Measurements from ENCODE around the gene RABL6.
"Not testable (repeated sequence)": the region's sequence is repeated elsewhere in the genome, so short reads cannot be mapped to it uniquely, and the experiment has no call there.

RABL6 gene

DNA sequence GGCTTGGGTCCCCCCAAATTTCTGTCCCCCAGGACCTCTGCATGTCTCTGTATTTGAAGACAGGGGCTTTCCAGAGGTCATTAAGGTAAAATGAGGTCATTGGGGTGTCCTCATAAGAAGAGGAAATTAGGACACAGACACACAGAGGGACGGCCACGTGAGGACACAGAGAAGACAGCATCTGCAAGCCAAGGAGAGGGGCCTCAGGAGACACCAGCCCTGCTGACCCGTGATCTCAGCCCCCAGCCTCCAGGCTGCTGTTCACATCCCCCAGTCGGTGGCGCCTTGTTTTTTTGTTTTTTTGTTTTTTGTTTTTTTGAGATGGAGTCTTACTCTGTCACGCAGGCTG is 12.8 kb upstream of the RABL6 start:
- in situ Hi-C loops (cut with HindIII; ENCODE audit: low pct_unique_long_range_greater_than_20kb, low sequenced_read_pairs) = no loop called here
- no peak for TF ChIP-seq JUND (IDR thresholded peaks at IDR 0.05; ENCODE audit: low read depth)
- DNase-seq (ENCODE audit: low read depth in 1 of 2, low spot score in 1 of 2) = no peak

DNA sequence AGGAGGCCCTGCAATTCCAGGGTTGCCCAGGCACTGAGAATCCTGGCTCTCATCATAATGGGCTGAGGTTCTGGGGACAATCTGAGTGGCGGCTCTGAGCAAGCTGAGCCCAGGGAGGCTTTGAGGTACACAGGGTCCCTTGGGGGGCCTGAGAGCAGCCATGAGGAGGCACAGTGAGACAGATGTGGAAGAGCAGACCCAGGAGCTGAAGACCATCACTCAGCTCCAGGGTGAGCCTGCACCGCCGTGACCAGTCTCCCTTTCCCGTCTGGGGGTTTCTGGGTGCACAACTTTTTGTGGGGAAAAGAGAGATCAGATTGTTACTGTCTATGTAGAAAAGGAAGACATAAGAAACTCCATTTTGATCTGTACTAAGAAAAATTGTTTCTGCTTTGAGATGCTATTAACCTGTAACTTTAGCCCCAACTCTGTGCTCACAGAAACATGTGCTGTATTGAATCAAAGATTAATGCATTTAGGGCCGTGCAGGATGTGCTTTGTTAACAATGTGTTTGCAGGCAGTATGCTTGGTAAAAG is 11.4 kb upstream of the RABL6 start, which contains the start of gene CCDC183:
Gene CCDC183 (plus strand): TSS at position 101 of the 537 bp plus-strand sequence. CDS start 60 bp downstream, at position 161.
- TF ChIP-seq JUND (IDR thresholded peaks at IDR 0.05; ENCODE audit: low read depth) = no peak
- in situ Hi-C loops (cut with HindIII; ENCODE audit: low pct_unique_long_range_greater_than_20kb, low sequenced_read_pairs) = no loop called here
- DNase-seq (ENCODE audit: low read depth in 1 of 2, low spot score in 1 of 2) = no peak

DNA sequence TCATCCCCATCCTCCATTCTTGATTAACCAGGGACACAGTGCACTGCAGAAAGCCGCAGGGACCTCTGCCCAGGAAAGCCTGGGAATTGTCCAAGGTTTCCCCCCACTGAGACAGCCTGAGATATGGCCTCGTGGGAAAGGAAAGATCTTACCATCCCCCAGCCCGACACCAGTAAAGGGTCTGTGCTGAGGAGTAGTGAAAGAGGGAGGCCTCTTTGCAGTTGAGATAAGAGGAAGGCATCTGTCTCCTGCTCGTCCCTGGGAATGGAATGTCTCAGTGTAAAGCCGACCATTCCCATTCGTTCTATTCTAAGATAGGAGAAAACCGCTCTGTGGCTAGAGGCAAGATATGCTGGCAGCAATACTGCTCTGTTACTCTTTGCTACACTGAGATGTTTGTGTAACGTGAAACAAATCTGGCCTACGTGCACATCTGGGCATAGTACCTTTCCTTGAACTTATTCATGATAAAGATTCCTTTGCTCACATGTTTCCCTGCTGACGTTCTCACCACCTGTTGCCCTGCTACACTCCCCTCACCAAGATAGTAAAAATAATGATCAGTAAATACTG is 10.9 kb upstream of the RABL6 start:
- DNase-seq (ENCODE audit: low read depth in 1 of 2, low spot score in 1 of 2); in situ Hi-C loops (cut with HindIII; ENCODE audit: low pct_unique_long_range_greater_than_20kb, low sequenced_read_pairs): not testable (repeated sequence)

DNA sequence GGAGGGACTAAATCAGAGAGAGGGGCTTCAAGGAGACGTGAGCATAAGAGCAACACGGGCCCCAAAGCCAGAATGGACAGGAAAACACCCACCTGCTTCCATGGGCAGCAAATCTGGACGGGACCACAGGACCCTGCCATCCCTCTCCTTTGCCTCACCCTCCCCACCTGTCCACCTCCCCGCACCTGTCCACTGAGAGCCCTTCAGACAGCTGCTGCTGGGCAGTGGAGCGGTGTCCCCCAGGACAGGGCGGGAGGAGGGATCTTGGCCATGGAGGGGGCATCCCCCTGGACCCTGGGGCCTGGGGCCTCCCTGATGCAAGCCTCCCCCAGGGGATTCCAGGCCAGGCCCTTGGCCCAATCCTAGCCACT is 9.1 kb upstream of the RABL6 start:
- TF ChIP-seq JUND (IDR thresholded peaks at IDR 0.05; ENCODE audit: low read depth) = no peak
- in situ Hi-C loops (cut with HindIII; ENCODE audit: low pct_unique_long_range_greater_than_20kb, low sequenced_read_pairs) = no loop called here
- no peak for DNase-seq (ENCODE audit: low read depth in 1 of 2, low spot score in 1 of 2)

DNA sequence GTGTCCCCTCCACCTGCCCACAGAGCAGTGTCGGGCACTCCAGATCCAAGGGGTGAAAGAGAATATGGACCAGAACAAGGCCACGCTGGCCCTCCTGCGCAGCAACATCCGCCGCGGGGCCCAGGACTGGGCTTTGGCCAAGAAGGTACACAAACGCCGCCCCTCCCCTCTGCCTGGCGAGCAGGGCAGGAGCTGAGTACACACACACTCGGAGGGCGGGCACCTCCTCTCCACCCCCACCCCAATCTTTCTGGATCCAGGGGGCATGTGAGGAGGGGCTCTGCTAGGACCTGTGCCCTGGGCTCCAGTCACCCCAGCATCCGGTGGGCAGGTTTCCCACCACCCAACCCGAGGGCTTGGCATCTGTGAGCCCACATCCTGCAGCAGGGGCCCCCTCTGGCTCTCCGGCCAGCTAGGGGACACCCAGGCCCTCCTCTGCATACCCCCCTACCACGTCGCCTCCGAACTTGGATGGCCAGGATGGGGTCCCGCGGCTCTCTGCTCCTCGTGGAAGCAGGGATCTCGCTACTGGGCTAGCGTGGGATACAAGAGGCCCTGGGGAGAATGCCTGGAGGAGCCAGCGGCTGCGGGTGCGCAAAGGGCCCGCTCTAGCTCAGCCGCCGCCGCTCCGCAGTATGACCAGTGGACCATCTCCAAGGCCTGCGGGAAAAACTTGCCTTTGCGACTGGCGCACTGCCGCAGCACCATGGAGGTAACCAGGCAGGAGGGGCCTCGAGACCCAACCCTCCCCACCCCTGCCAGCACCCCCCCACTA is 8.5 kb upstream of the RABL6 start:
- in situ Hi-C loops (cut with HindIII; ENCODE audit: low pct_unique_long_range_greater_than_20kb, low sequenced_read_pairs) = no loop called here
- DNase-seq (ENCODE audit: low read depth in 1 of 2, low spot score in 1 of 2) = peak in 1 of 2 experiments; percentile 81

DNA sequence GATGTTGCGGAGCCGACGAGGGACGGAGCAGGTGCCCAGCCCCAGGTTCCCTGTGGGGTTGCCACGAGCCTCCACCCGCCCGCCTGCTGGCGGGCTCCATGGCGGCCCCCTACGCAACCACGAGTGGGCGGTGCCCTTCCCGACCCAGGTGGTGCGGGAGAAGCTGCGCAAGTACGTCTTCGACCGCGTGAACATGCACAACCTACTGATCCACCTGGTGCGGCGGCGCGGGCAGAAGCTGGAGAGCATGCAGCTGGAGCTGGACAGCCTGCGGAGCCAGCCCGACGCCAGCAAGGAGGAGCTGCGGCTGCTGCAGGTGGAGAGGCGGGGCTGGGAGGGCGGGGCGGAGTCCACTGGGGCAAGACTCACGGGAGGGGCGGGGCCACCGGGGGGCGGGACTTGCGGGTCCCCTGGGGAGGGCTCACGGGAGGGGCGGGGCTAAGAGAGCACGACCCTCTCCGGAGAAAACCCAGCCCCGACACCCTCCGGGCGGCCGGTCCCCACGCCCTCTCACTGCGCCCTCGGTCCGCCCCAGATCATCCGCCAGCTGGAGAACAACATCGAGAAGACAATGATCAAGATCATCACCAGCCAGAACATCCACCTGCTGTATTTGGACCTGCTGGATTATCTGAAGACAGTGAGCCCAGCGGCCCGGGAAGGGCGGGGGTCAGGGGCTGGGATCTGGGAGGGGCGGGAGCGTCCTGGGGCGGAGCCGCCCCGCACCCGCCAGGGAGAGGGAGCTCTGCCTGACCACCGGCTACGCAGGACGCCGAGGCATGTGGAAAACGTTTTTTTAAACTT is 7.7 kb upstream of the RABL6 start:
- in situ Hi-C loops (cut with HindIII; ENCODE audit: low pct_unique_long_range_greater_than_20kb, low sequenced_read_pairs) = no loop called here
- peak; percentile 89 to 97 for DNase-seq (ENCODE audit: low read depth in 1 of 2, low spot score in 1 of 2)
- no peak for TF ChIP-seq JUND (IDR thresholded peaks at IDR 0.05; ENCODE audit: low read depth)

More for the DNA sequence above, 8.5 kb upstream of the RABL6 start:
- TF ChIP-seq JUND (IDR thresholded peaks at IDR 0.05; ENCODE audit: low read depth) = no peak

DNA sequence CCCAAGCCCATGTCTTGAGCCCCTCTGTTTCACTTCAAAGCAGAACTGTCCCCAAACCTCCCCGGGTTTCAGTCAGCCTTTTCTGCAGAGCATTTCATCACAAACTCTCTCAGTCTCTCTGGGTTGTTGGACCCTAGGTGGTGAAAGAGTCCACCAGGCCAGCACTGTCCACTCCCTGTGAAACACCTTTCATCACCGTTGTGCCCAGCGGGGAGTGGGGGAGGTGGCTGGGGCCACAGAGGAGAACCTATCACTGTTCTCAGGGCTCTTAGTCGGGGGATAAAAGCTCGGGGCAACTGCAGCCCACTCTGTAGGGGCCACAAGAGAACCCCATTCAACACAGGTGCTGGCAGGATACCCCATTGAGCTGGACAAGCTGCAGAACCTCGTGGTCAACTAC is 5.4 kb upstream of the RABL6 start:
- no peak for TF ChIP-seq JUND (IDR thresholded peaks at IDR 0.05; ENCODE audit: low read depth)
- in situ Hi-C loops (cut with HindIII; ENCODE audit: low pct_unique_long_range_greater_than_20kb, low sequenced_read_pairs) = no loop called here
- no peak for DNase-seq (ENCODE audit: low read depth in 1 of 2, low spot score in 1 of 2)

DNA sequence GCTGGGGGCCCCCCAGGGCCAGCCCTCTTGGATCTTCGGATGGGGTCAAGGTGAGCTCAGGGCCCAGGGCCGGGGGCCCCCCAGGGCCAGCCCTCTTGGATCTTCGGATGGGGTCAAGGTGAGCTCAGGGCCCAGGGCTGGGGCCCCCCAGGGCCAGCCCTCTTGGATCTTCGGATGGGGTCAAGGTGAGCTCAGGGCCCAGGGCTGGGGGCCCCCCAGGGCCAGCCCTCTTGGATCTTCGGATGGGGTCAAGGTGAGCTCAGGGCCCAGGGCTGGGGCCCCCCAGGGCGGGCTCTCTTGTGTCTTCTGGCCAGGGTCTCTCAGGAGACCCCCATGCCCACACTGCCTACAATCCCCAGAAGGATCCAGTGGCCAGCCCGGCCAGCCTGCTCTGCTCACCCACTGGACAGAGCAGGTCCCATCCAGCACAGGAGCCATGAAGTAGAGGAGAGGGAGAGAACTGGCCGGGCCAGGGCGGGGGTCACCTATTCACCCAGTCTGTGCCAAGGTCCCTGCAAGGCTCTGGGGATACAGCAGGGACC is 4.7 kb upstream of the RABL6 start:
- in situ Hi-C loops (cut with HindIII; ENCODE audit: low pct_unique_long_range_greater_than_20kb, low sequenced_read_pairs) = not testable (repeated sequence)

DNA sequence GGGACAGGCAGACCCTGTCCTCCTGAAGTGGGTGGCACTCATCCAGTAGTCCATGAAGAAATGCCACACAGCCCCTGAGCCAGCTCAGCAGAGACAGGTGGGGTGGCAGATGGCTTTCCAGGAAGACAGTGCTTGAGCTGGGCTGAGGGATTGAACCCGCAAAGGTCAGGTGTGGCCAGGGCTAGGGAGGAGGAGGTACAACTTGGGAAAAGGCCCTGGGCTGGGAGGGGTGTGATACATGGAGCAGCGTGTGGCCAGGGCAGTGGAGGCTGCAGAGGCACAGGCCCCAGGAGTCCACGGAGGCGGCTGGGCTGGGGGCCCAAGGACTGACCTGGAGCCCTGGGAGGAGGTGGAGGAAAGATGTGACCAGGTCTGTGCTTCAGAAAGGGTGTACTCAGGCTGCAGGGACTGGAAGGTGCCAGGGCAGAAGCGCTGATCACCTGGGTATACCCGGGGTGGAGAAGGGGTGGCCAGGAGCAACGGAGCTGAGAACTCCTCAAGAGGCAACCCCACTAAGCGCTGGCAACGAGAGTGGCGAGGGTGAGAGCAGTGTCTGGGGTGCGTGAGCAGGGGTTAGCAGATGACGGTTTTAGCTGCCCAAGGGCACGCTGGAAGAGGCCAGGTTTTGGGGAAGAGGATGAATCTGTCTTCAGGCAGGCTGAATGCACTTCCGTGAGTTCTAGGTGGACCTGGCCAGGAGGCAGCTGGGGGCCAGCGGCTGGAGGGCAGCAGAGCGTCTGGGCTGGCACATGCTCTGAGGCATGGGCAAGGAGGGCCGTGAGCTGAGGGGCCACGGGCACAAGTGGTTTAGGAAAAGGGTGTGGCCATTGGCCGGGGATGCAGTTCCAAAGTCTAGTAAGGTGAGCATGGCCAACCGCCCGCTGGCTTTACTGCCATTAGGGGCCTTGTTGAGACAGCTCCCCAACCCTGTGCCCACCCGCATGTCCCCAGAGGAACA is 3.9 kb upstream of the RABL6 start:
- in situ Hi-C loops (cut with HindIII; ENCODE audit: low pct_unique_long_range_greater_than_20kb, low sequenced_read_pairs) = no loop called here
- no peak for DNase-seq (ENCODE audit: low read depth in 1 of 2, low spot score in 1 of 2)
- no peak for TF ChIP-seq JUND (IDR thresholded peaks at IDR 0.05; ENCODE audit: low read depth)

More for the DNA sequence above, 4.7 kb upstream of the RABL6 start:
- not testable (repeated sequence) for DNase-seq (ENCODE audit: low read depth in 1 of 2, low spot score in 1 of 2)

DNA sequence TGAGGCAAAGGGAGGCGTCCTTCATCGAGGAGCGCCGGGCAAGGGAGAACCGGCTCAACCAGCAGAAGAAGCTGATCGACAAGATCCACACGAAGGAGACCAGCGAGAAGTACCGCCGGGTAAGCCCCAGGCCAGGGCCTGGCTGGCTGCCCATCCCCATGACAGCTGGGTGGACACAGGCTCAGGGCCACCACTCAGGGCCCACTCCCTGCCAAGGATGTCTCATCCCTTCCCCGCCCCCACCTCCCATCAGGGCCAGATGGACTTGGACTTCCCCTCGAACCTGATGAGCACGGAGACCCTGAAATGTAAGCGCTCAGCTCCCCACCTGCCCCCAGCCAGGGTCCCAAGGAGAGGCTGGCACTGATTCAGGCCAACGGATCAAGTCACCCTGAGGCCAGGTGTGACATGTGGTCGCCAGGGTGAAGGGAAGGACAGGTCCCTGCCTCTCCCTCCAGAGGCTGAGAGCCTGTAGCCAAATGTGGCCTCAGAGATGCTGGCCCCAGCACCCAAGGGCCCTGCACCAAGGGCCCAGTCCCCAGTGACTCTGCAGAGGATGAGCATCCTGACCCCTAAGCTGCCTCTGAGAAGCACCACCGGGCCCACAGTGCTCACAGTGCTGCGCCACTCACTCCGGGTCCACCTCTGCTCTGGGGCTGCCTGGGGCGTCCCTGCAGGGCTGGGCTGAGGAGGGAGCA is 3.1 kb upstream of the RABL6 start:
- in situ Hi-C loops (cut with HindIII; ENCODE audit: low pct_unique_long_range_greater_than_20kb, low sequenced_read_pairs) = no loop called here
- no peak for TF ChIP-seq JUND (IDR thresholded peaks at IDR 0.05; ENCODE audit: low read depth)
- DNase-seq (ENCODE audit: low read depth in 1 of 2, low spot score in 1 of 2) = peak in 1 of 2 experiments; percentile 69

DNA sequence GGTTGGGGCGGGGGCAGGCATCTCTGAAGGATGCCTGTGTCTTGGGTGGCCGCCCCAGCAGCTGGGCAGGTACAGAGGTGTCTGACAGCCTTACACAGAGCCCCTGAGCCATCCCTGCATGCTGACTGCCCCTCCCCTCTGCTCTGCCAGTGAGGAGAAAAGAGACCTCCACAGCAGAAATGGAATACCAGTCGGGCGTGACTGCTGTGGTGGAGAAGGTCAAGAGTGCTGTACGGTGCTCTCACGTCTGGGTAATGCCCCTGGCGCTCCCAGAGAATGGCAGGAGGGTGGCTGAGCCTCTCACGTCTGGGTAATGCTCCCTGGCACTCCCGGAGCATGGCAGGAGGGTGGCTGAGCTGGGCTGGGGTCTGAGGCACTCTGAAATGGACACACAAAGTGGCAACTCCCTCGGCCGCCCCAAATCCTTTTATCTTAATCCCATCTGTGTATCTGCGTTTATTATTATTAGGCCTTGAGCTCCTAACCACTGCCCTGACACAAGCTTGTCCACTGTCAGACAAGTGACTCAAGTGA is 2.5 kb upstream of the RABL6 start:
- DNase-seq (ENCODE audit: low read depth in 1 of 2, low spot score in 1 of 2) = no peak
- in situ Hi-C loops (cut with HindIII; ENCODE audit: low pct_unique_long_range_greater_than_20kb, low sequenced_read_pairs) = no loop called here
- TF ChIP-seq JUND (IDR thresholded peaks at IDR 0.05; ENCODE audit: low read depth) = no peak
